Measurements from ENCODE around the gene RCE1.

Gene RCE1

GRCh38 chr11:66862559-66863037 is 19.4 kb downstream of the RCE1 start:
- peaks cover 6% of the 10 kb centered on the region for H3K36me3 ChIP-seq (ENCODE audit: insufficient read depth, low read length)
- H3K4me1 ChIP-seq (ENCODE audit: insufficient read depth, low read length): peaks cover 2% of the 10 kb centered on the region
- H3K4me3 ChIP-seq (ENCODE audit: low read length): no peak overlapping the region
- no peak overlapping the region for H2AFZ ChIP-seq (ENCODE audit: low read depth, low read length)
- no peaks in the 10 kb centered on the region for H3K9me3 ChIP-seq (ENCODE audit: low read length)
- H3K27me3 ChIP-seq (ENCODE audit: insufficient read depth, low read length): no peaks in the 10 kb centered on the region

DNA sequence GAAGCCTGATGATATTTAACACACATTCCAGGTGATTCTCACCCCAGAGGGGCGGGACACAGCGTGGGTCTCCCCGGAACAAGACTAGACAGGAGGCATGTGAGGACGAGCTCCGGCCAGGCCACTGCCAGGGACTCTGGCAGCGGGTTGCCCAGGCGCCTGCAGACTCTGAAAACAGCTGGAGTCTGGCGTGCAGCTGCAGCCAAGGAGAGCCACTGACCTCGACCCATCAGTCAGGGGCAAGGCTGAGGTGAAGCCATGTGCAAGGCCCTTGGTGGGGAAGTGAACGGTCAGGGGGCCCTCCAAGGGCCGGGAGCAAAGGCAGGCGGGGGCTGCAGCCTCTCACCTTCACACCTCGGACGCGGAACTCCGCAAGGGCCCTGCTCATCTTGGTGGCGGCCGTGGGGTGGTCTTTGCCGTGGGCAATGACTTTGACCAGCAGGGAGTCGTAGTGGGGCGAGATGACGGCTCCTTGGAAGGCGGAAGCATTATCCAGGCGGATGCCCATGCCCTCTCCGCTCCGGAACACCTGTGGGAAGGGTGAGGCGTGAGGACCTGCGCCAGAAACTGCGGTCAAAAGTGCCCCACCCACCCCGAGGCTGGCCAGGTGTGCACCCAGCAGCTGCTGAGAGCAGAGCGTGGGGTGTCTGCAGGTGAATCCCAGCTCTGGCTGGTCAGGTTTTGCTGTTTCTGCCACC is 20.3 kb downstream of the RCE1 start:
- Histone ChIP-seq H3K36me3 (ENCODE audit: insufficient read depth, low read length) (peaks cover 6% of the 10 kb centered on the region), H3K9me3 (ENCODE audit: low read length) (no peaks in the 10 kb centered on the region), H3K4me3 (ENCODE audit: low read length) (no peak overlapping the region), H3K27me3 (ENCODE audit: insufficient read depth, low read length) (no peaks in the 10 kb centered on the region), H3K4me1 (ENCODE audit: insufficient read depth, low read length) (peaks cover 2% of the 10 kb centered on the region), H2AFZ (ENCODE audit: low read depth, low read length) (no peak overlapping the region)

- peaks cover 2% of the 10 kb centered on the region for H3K4me1 ChIP-seq (ENCODE audit: insufficient read depth, low read length)
- no peak overlapping the region for H3K4me3 ChIP-seq (ENCODE audit: low read length)
- no peaks in the 10 kb centered on the region for H3K27me3 ChIP-seq (ENCODE audit: insufficient read depth, low read length)
- no peak overlapping the region for H2AFZ ChIP-seq (ENCODE audit: low read depth, low read length)
- no peaks in the 10 kb centered on the region for H3K9me3 ChIP-seq (ENCODE audit: low read length)
- H3K36me3 ChIP-seq (ENCODE audit: insufficient read depth, low read length): peaks cover under 1% of the 10 kb centered on the region
Measured at GRCh38 chr11:66864172-66864901, 21.1 kb downstream of the RCE1 start.

DNA sequence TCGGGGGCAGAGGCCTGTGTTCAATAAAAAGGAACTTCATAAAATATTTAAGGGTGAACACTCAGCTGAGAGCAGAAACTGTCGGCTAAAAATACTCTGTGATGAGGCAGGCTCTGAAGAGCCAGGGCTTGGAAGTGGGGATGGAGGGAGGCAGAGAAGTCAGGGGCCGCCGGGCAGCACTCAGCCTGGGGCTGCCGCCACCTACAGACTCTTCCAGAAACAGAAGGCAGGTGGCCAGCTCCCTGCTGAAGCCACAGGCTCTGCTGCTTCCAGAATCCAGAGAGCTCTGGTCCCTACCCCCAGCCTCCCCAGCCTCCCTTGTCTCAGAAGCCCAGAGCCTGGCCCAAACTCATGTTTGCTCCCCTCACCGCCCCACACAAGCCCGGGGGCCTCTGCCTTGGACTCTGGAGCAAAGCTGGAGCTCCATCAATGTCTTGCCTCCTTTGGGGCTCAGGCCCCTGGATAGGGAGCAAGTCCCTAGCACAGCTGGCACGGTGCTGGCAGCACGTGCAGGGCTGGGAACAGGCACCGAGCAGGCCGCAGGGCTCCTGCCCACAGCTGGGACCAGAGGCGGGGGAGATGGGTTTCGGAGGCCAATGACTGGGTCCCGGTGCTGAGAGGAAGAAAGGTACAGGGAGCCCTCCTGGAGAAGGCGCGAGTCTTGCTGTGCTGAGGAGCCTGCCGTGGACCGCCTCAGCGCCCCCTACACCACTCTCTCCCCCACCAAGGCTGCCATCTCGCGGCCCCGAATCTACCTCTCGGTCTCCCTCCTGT is 21.9 kb downstream of the RCE1 start:
- H2AFZ ChIP-seq (ENCODE audit: low read depth, low read length): no peak overlapping the region
- no peaks in the 10 kb centered on the region for H3K9me3 ChIP-seq (ENCODE audit: low read length)
- no peaks in the 10 kb centered on the region for H3K36me3 ChIP-seq (ENCODE audit: insufficient read depth, low read length)
- peaks cover 2% of the 10 kb centered on the region for H3K4me1 ChIP-seq (ENCODE audit: insufficient read depth, low read length)
- H3K27me3 ChIP-seq (ENCODE audit: insufficient read depth, low read length): no peaks in the 10 kb centered on the region
- no peak overlapping the region for H3K4me3 ChIP-seq (ENCODE audit: low read length)

DNA sequence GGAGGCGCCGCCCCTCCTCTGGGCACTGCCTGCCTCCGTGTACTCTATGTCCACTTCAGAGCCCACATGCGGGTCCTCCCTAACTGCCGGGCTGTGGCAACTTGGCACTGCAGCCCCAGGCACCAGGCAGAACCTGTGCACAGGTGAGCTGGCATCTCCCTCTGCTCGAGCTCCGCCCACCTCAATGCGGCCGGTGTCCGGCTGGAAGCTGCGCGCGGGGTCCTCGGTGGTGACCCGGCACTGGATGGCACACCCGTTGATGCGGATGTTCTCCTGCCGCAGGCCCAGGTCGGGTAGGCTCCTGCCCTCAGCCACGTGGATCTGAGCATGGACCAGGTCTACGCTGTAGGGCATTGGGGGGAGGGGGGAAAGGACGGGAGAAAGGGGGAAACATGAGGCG is 22.8 kb downstream of the RCE1 start:
- H3K4me3 ChIP-seq (ENCODE audit: low read length): no peak overlapping the region

GRCh38 chr11:66866511-66866986 is 23.3 kb downstream of the RCE1 start:
- Histone ChIP-seq H3K27me3 (ENCODE audit: insufficient read depth, low read length) (no peaks in the 10 kb centered on the region), H3K9me3 (ENCODE audit: low read length) (no peaks in the 10 kb centered on the region), H3K4me3 (ENCODE audit: low read length) (no peak overlapping the region), H3K36me3 (ENCODE audit: insufficient read depth, low read length) (no peaks in the 10 kb centered on the region), H2AFZ (ENCODE audit: low read depth, low read length) (no peak overlapping the region), H3K4me1 (ENCODE audit: insufficient read depth, low read length) (peaks cover 2% of the 10 kb centered on the region)

More for the DNA sequence above, 22.8 kb downstream of the RCE1 start:
- H3K36me3 ChIP-seq (ENCODE audit: insufficient read depth, low read length): no peaks in the 10 kb centered on the region
- peaks cover 2% of the 10 kb centered on the region for H3K4me1 ChIP-seq (ENCODE audit: insufficient read depth, low read length)
- no peak overlapping the region for H2AFZ ChIP-seq (ENCODE audit: low read depth, low read length)
- no peaks in the 10 kb centered on the region for H3K9me3 ChIP-seq (ENCODE audit: low read length)
- H3K27me3 ChIP-seq (ENCODE audit: insufficient read depth, low read length): no peaks in the 10 kb centered on the region

DNA sequence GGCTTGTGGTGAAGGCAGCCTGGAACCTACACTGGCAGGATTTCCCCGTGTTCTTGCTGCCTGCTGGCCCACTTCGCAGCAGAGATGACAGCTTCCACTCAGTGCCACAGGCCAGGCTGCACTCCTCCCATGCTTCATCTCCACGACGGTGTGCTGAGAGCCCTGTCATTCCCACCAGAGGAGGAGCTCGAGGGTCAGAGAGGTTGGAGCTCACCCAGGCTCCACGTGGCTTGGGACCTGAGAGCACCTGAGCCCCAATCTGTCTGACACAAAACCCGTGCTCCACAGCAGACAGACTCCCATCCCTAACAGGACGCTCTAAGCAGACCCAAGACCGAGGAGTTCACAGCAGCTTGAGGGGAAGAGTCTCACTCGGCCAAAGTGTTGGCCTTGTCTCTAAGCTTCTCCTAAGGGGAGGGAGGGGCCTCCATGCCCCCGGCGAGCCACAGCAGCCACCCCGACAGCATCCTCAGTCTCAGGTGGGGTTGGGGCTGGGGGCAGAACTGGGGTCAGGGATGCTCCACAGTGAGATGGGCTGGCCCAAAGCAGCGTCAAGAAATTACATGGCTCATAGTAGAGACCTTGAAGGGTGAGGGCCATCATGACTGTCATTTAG is 24.3 kb downstream of the RCE1 start:
- Histone ChIP-seq H3K27me3 (ENCODE audit: insufficient read depth, low read length) (no peaks in the 10 kb centered on the region), H3K36me3 (ENCODE audit: insufficient read depth, low read length) (no peaks in the 10 kb centered on the region), H3K4me1 (ENCODE audit: insufficient read depth, low read length) (peaks cover 2% of the 10 kb centered on the region), H2AFZ (ENCODE audit: low read depth, low read length) (no peak overlapping the region), H3K9me3 (ENCODE audit: low read length) (no peaks in the 10 kb centered on the region), H3K4me3 (ENCODE audit: low read length) (no peak overlapping the region)

DNA sequence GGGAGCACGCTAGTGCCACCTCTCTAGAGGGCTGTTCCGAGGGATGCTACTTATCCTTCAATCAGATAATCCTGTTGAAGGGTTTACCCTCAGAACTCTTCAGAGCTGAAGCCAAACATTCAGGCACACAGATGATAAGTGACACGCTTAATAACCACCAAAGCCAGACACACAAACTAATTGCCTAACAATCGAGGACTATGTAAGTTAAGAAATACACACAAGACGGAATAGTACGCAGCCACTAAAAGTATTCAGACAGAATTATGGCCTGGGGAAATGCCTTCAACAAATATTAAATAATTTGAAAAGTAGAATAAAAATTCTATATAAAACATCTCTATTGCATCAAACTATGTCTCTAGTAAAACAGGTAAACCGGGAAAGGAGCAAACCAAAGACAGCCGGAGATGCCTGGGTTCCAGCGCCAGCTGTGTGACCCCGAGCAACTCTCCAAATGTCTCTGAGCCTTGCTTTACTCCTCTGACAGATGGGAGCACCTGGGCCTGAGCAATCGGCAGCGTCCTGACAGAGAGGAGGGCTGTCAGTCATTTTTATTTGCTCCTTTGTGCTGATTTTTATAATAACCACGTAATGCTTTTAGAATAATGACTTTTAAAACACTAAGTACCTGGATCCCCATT is 25.0 kb downstream of the RCE1 start:
- H3K4me3 ChIP-seq (ENCODE audit: low read length): no peak overlapping the region
- H3K27me3 ChIP-seq (ENCODE audit: insufficient read depth, low read length): no peaks in the 10 kb centered on the region
- no peaks in the 10 kb centered on the region for H3K9me3 ChIP-seq (ENCODE audit: low read length)
- no peak overlapping the region for H2AFZ ChIP-seq (ENCODE audit: low read depth, low read length)
- H3K36me3 ChIP-seq (ENCODE audit: insufficient read depth, low read length): no peaks in the 10 kb centered on the region
- peaks cover 2% of the 10 kb centered on the region for H3K4me1 ChIP-seq (ENCODE audit: insufficient read depth, low read length)

DNA sequence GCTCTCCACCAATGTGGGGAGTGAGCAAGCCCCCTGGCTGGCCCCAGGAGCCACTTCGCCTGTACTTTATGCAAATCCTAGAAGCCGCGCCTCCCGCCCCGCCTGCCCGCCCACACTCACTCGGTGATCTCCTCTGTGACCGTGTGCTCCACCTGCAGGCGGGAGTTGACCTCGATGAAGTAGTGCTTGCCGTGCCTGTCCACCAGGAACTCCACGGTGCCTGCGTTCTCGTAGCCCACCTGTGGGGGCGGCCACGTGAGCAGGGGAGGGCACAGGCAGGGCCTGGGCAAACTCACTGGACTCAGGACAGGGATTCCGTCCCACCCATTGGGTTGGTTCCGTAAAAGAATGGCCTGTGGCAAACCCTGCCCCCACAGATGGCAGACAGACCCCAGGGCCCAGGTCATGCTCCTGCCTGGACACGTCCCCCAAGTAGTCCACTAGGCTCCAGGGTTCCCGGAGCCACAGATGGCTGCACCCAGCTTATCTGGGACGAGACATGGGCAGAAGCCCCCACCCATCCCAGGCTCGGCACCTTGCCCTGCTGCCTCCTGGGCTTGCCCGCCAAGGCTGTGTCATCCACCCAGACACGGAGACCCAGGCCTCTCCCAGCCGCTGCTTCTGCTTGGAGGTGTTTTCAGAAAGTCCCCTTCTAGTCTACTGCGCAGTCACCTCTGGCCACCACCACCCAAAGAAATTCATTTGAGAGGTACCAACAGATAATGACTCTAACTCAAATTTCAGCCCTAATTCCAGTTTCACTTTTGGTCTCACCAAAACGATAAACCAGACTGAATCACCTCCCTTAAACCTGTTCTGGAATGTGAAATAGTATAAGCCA is 25.7 kb downstream of the RCE1 start:
- Histone ChIP-seq H3K4me1 (ENCODE audit: insufficient read depth, low read length) (peaks cover 2% of the 10 kb centered on the region), H3K9me3 (ENCODE audit: low read length) (no peaks in the 10 kb centered on the region), H3K36me3 (ENCODE audit: insufficient read depth, low read length) (no peaks in the 10 kb centered on the region), H3K27me3 (ENCODE audit: insufficient read depth, low read length) (no peaks in the 10 kb centered on the region), H3K4me3 (ENCODE audit: low read length) (no peak overlapping the region), H2AFZ (ENCODE audit: low read depth, low read length) (no peak overlapping the region)

- H3K4me3 ChIP-seq (ENCODE audit: low read length): no peak overlapping the region
- H3K27me3 ChIP-seq (ENCODE audit: insufficient read depth, low read length): no peaks in the 10 kb centered on the region
- H3K36me3 ChIP-seq (ENCODE audit: insufficient read depth, low read length): no peaks in the 10 kb centered on the region
- H3K9me3 ChIP-seq (ENCODE audit: low read length): no peaks in the 10 kb centered on the region
- H3K4me1 ChIP-seq (ENCODE audit: insufficient read depth, low read length): no peaks in the 10 kb centered on the region
- no peak overlapping the region for H2AFZ ChIP-seq (ENCODE audit: low read depth, low read length)
Measured at GRCh38 chr11:66869567-66869870, 26.3 kb downstream of the RCE1 start.

DNA sequence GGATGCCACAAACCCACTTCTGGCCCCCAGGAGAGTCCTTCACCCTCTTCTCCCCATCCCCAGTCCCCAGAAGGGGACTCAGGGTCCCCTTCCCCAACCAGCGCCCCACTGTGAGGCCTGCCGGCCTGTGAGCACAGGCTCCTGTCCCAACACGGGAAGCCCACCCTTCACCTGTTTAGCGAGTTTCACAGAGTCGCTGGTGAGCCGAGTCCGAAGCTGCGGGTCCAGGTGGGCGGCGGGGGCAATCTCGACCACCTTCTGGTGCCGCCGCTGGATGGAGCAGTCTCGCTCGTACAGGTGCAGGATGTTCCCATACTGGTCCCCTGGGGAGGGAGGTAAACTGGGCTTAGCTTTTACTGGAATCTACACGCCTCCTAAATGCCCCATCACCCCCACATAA is 26.9 kb downstream of the RCE1 start:
- no peaks in the 10 kb centered on the region for H3K9me3 ChIP-seq (ENCODE audit: low read length)
- no peak overlapping the region for H3K4me3 ChIP-seq (ENCODE audit: low read length)
- no peaks in the 10 kb centered on the region for H3K27me3 ChIP-seq (ENCODE audit: insufficient read depth, low read length)
- H2AFZ ChIP-seq (ENCODE audit: low read depth, low read length): no peak overlapping the region
- no peaks in the 10 kb centered on the region for H3K36me3 ChIP-seq (ENCODE audit: insufficient read depth, low read length)
- no peaks in the 10 kb centered on the region for H3K4me1 ChIP-seq (ENCODE audit: insufficient read depth, low read length)
